Parathyroid adenoma (tissue), 2 donors: ENCODE results near the gene LPP.

ENCODE experiments used
- H2AFZ ChIP-seq: fragments of 300-600 bp; sonication (generic); one replicate; pipeline ENCODE4 v1.7.0; 2017; ENCODE audit warnings: antibody characterized with exemption, mild to moderate bottlenecking
- H3K27ac ChIP-seq: fragments of 300-600 bp; sonication (generic); one replicate; pipeline ENCODE4 v1.7.0; 2017
- H3K27me3 ChIP-seq: fragments of 300-600 bp; sonication (generic); one replicate; pipeline ENCODE4 v1.7.0; 2017; ENCODE audit warnings: low read length; ENCODE audit not compliant: control insufficient read depth, insufficient read depth
- H3K36me3 ChIP-seq: fragments of 300-600 bp; sonication (generic); one replicate; pipeline ENCODE4 v1.7.0; 2017; ENCODE audit warnings: low read length; ENCODE audit not compliant: control insufficient read depth, insufficient read depth
- H3K4me1 ChIP-seq: fragments of 300-600 bp; sonication (generic); one replicate; pipeline ENCODE4 v1.7.0; 2017; ENCODE audit warnings: control low read depth
- H3K4me2 ChIP-seq: fragments of 300-600 bp; sonication (generic); one replicate; pipeline ENCODE4 v1.7.0; 2017; ENCODE audit warnings: low read length
- H3K4me3 ChIP-seq: fragments of 300-600 bp; sonication (generic); one replicate; pipeline ENCODE4 v1.7.0; 2017; ENCODE audit warnings: low read depth, low read length
- H3K79me2 ChIP-seq: fragments of 300-600 bp; sonication (generic); one replicate; pipeline ENCODE4 v1.7.0; 2017; ENCODE audit warnings: control low read depth
- H3K9ac ChIP-seq: fragments of 300-600 bp; sonication (generic); one replicate; pipeline ENCODE4 v1.7.0; 2017; ENCODE audit warnings: mild to moderate bottlenecking
- H3K9me3 ChIP-seq: fragments of 300-600 bp; sonication (generic); one replicate; pipeline ENCODE4 v1.7.0; 2017; ENCODE audit warnings: low read length; ENCODE audit not compliant: control insufficient read depth
- TF ChIP-seq, protein P1 (sequence below): fragments of 300-600 bp; sonication (generic); IDR thresholded peaks from one replicate; pipeline ENCODE4 v1.7.0; 2017; ENCODE audit warnings: antibody characterized with exemption, mild to moderate bottlenecking
- donor health status: primary hyperparathyroidism.

Gene LPP

DNA sequence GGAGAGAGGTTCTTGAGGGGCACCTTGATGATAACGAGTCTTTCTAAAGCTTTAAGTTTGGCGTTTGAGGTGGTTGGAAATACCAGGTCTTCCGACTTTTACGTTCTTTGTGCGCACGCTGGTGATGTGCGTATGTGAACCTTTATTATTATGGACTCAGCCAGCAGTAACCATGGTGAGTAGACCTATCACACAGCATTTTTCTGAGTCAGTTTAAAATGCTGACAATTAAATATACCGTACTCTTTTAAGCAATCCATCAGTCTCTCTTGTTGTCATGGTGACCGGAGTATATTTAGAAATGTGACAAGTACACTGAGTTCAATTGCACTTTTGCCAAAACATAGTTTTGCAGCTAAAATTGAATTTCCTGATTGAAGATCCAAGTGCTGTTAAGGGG lies 172.2 kb downstream of the LPP start:
- Histone ChIP-seq H3K27ac (no peak overlapping the region), H3K27me3 (no peaks in the 10 kb centered on the region), H3K4me1 (no peaks in the 10 kb centered on the region), H2AFZ (no peak overlapping the region), H3K9ac (no peak overlapping the region), H3K4me3 (no peak overlapping the region), H3K4me2 (no peak overlapping the region), H3K36me3 (no peaks in the 10 kb centered on the region), H3K79me2 (peaks cover 2% of the 10 kb centered on the region), H3K9me3 (no peaks in the 10 kb centered on the region)
- TF ChIP-seq, protein P1, sequence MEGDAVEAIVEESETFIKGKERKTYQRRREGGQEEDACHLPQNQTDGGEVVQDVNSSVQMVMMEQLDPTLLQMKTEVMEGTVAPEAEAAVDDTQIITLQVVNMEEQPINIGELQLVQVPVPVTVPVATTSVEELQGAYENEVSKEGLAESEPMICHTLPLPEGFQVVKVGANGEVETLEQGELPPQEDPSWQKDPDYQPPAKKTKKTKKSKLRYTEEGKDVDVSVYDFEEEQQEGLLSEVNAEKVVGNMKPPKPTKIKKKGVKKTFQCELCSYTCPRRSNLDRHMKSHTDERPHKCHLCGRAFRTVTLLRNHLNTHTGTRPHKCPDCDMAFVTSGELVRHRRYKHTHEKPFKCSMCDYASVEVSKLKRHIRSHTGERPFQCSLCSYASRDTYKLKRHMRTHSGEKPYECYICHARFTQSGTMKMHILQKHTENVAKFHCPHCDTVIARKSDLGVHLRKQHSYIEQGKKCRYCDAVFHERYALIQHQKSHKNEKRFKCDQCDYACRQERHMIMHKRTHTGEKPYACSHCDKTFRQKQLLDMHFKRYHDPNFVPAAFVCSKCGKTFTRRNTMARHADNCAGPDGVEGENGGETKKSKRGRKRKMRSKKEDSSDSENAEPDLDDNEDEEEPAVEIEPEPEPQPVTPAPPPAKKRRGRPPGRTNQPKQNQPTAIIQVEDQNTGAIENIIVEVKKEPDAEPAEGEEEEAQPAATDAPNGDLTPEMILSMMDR: no peak

- no peak overlapping the region for H3K27ac ChIP-seq
- H3K36me3 ChIP-seq: no peaks in the 10 kb centered on the region
- peaks cover 2% of the 10 kb centered on the region for H3K79me2 ChIP-seq
- H2AFZ ChIP-seq: no peak overlapping the region
- H3K4me2 ChIP-seq: no peak overlapping the region
- H3K9me3 ChIP-seq: no peaks in the 10 kb centered on the region
- no peak overlapping the region for H3K4me3 ChIP-seq
- TF ChIP-seq, protein P1: no peak
- H3K4me1 ChIP-seq: no peaks in the 10 kb centered on the region
- no peaks in the 10 kb centered on the region for H3K27me3 ChIP-seq
- H3K9ac ChIP-seq: no peak overlapping the region
Measured at GRCh38 chr3:188326968-188327367, 173.0 kb downstream of the LPP start.

DNA sequence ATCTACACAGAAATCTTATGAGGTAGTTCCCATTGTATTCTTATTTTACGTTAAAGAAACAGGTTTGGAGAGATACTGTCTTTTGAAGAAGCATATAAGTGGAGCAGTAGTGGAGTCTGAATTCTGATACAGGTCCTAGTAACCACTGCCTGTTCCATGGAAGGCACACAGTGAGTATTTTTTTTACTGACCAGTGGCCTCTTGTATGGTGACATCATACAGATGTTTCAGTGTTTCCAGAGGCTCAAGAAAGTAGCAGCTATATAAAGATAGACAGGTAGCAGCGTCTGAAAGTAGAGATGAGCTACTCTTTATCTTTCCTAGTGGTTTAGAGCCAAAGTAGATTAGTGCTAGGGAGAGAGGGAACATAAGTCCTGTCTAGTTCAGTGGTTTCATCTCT lies 173.5 kb downstream of the LPP start:
- Histone ChIP-seq H3K4me3 (no peak overlapping the region), H3K9ac (no peak overlapping the region), H3K4me1 (no peaks in the 10 kb centered on the region), H3K9me3 (no peaks in the 10 kb centered on the region), H3K79me2 (peaks cover 3% of the 10 kb centered on the region), H3K4me2 (no peak overlapping the region), H3K27me3 (no peaks in the 10 kb centered on the region), H3K36me3 (no peaks in the 10 kb centered on the region), H2AFZ (no peak overlapping the region), H3K27ac (no peak overlapping the region)
- TF ChIP-seq, protein P1: no peak

DNA sequence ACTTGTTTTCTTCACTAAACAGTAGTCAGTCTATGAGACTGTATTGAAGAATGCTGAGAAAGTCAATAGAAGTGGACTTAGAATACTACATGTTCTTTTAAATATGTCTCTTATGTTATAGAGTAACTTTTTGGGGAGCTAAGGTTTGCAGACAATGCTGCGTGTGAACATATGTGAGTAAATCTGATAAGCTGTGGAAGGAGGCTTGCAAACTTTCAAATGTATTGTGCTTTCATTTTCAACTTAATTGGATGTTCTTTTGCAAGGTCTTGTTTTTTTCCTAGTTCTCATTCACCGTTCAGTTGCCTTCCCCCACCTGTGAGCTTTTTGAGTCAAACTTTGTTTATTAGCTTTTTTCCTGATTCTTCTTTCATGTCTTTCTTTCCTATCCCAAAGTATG lies 176.2 kb downstream of the LPP start:
- H3K4me3 ChIP-seq: no peak overlapping the region
- no peak overlapping the region for H2AFZ ChIP-seq
- no peaks in the 10 kb centered on the region for H3K27me3 ChIP-seq
- TF ChIP-seq, protein P1: no peak
- no peak overlapping the region for H3K27ac ChIP-seq
- H3K9me3 ChIP-seq: no peaks in the 10 kb centered on the region
- no peaks in the 10 kb centered on the region for H3K36me3 ChIP-seq
- no peak overlapping the region for H3K9ac ChIP-seq
- no peaks in the 10 kb centered on the region for H3K4me1 ChIP-seq
- peaks cover 8% of the 10 kb centered on the region for H3K79me2 ChIP-seq
- no peak overlapping the region for H3K4me2 ChIP-seq

DNA sequence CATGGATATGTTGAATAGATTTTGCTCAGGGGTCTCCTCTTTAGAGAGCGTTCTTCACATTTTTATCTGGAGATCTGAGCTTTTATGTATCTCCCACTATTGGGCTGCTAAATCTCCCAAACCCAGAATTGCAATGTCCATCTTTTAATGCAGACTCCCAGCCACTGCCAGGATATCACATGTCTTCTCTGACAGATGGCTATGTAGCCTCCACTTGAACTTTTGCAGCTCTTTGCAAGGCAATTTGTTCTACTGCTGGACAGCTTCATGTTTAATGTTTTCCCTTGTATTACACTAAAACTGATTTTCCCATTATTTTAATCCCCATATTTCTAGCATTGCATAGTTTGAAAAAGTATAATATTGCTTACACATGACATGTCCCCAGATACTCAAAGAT lies 177.2 kb downstream of the LPP start:
- H3K4me2 ChIP-seq: no peak overlapping the region
- no peak overlapping the region for H2AFZ ChIP-seq
- H3K79me2 ChIP-seq: peaks cover 14% of the 10 kb centered on the region
- no peaks in the 10 kb centered on the region for H3K4me1 ChIP-seq
- no peaks in the 10 kb centered on the region for H3K36me3 ChIP-seq
- no peaks in the 10 kb centered on the region for H3K9me3 ChIP-seq
- H3K9ac ChIP-seq: no peak overlapping the region
- H3K27me3 ChIP-seq: no peaks in the 10 kb centered on the region
- H3K27ac ChIP-seq: no peak overlapping the region
- TF ChIP-seq, protein P1: no peak
- no peak overlapping the region for H3K4me3 ChIP-seq
